HEK293T (cell line): ENCODE results near the gene HDLBP.

Experiments used
- ELF4 ChIP-seq: fragments of 450-650 bp; IDR thresholded peaks from 2 replicates; pipeline ENCODE4 v1.6.1; 2017; ENCODE audit warnings: antibody characterized with exemption
- HDGF ChIP-seq: fragments of 450-650 bp; IDR thresholded peaks from 2 replicates; pipeline ENCODE4 v1.6.1; 2017; ENCODE audit warnings: antibody characterized with exemption, borderline replicate concordance
- NFRKB ChIP-seq: fragments of 450-650 bp; IDR thresholded peaks from 2 replicates; pipeline ENCODE4 v1.6.1; 2016; ENCODE audit warnings: mild to moderate bottlenecking, moderate library complexity
- ZNF384 ChIP-seq: fragments of 450-650 bp; IDR thresholded peaks from 2 replicates; pipeline ENCODE4 v1.6.1; 2016

DNA sequence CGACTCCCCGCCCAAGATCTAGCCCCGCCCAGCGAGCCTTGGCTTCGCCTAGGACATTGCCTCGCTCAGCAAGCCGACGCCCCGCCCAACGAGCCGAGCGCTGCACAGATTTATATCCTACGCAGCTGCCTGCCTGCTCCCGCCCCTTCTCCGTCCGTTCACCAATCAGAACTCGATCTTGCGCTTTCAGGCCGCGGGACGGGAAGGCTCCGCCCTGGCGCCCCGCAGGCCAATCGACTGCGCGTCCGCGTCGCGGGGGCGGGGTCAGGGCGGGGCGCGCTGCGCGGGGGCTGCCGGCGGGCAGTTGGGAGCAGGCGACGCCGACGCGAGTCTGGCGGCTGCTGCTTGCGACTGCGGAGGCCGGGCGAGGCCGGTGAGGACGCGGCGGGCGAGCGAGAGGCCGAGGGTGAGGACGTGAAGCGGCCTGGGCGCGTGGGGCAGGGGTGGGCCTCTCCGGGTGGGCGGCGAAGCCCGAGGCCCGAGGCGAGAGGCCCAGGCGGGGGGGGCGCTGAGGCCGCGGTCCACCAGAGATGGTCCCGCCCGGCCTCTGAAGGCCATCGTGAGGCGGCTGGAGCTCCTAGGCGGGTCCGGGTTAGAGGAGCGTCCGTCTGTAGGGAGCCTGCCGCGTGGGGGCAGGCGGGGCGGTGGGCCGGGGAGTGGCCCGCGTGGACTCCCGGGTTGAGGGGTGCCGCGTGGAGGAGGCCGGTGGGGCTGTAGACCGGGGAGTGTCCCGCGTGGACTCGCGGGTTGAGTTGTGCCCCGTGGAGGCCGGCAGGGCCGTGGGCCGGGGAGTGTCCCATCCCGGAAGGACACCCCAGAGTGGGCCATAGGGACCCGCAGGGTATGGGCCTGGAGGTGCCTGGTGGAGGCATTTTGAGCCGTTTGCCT is 40.8 kb upstream of the HDLBP start, which contains the start of gene FARP2:
- TF ChIP-seq ZNF384 (no peak), NFRKB (no peak), ELF4 (no peak), HDGF (no peak)
